GM19099 (cell line): ENCODE measurements around the gene SMIM8.

Experiments
- POLR2A ChIP-seq: IDR thresholded peaks from 3 replicates; pipeline ENCODE4 v1.6.1; 2011; ENCODE audit warnings: low read depth; ENCODE audit not compliant: insufficient read length; ENCODE audit errors: extremely low read depth

SMIM8 gene

GRCh38 chr6:87322304-87323212 lies at the start of gene SMIM8:
Gene SMIM8 (plus strand): TSS chr6:87322588. CDS start chr6:87337032, 14,444 bp downstream.
- peak; percentile 83 for TF ChIP-seq POLR2A

GRCh38 chr6:87274660-87275274 lies 47.6 kb upstream of the SMIM8 start:
- no peak for TF ChIP-seq POLR2A

- TF ChIP-seq POLR2A = no peak
These were observed 45.8 kb upstream of the SMIM8 start for GRCh38 chr6:87276624-87277023.

DNA sequence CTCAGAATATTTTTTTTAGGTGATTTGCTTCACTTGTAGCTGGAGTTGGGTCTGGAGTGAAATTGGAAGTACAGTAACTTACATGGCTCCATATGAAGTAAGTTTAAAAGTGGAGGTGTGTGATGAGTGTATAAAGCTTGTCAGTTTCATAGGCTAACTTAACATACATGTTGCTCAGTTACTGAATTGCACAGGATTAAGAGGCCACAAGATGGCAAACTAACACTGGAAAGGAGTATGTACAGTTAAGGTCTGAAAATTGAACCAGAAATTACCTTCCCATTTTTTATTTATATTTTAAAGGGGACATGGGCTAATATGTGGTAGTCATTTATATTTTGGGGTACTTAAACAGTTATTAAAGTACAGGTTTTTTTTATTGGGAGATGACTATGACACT lies 45.3 kb upstream of the SMIM8 start:
- no peak for TF ChIP-seq POLR2A

- no peak for TF ChIP-seq POLR2A
These were observed 43.2 kb upstream of the SMIM8 start for GRCh38 chr6:87279196-87279595.

- no peak for TF ChIP-seq POLR2A
These were observed 41.0 kb upstream of the SMIM8 start for GRCh38 chr6:87281426-87281825.

- no peak for TF ChIP-seq POLR2A
These were observed 39.6 kb upstream of the SMIM8 start for GRCh38 chr6:87282743-87283142.

DNA sequence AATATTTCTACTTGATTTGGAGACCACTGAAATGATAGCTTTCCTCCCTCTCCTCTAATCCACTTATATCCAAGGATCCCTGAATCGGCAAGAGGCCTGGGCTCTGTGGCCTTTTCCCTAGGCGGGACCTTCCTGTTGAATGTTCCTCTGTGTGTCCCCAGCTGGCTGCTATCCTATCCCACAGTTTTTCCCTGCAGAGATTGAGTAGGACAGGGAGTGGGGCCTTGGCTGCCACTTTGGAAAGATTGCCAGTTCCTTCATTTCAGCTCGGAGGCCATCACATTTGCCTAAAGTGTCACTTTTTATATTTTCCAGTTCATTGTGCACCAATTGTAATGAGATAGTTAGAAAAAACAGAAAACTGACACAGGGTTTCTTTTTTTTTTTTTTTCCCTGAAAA lies 38.9 kb upstream of the SMIM8 start:
- TF ChIP-seq POLR2A = no peak

- no peak for TF ChIP-seq POLR2A
These were observed 35.1 kb upstream of the SMIM8 start for GRCh38 chr6:87287251-87287650.

- TF ChIP-seq POLR2A = no peak
These were observed 32.8 kb upstream of the SMIM8 start for GRCh38 chr6:87289571-87289970.

DNA sequence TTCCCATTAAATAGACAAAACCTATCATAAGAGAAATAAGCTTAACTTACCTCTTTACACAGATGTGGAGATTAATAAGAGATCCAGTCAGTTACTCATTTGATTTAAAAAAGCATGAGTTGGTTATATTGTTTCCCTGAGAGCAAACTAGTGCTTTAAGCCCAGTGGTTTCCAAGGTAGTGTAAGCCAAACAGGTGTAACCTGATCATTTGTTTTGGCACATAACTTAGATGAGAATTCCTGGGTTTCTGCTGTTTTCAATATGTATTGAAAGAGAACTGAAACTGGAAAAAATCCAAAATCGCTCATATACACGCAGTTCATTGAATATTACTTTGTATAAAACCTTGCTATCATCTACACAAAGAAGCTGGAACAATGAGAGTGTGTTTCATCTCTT lies 30.5 kb upstream of the SMIM8 start:
- TF ChIP-seq POLR2A = no peak

DNA sequence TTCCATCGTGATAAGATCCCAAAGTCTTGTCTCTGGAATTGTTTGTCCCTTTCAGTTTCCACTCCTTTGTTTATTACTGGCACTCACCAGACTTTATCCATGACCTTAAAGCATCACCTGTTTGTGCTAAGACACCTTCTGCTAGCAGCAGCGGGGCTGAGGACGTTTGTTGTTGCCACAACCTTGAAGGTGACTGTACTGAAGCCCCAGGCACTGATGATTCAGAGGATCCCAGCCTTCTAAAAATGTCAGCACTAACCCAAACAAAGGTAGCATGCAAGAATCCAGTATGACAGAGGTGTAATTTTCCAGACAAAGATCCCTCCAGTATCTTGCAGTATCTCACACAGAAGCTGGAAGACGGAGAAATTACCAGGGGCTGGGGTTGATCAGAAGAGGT lies 28.9 kb upstream of the SMIM8 start:
- TF ChIP-seq POLR2A = no peak

DNA sequence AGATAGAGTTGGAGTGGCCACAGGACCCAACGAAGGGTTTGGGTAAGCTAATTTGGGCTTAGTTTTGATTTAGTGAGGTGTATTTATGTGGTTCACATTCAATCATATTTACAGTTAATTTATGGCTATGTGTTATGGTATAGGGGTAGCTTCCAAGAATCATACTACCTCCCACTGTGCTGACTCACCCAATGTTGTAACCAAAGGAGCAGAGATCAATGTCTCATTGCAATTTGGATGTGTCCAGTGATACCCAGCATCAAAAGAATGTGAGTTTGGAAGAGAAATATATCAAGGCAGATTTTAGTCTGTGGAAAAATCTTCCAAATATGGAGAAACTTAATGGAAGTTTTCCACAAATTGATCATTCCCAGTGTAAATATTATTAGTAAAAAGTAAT lies 25.3 kb upstream of the SMIM8 start:
- no peak for TF ChIP-seq POLR2A

GRCh38 chr6:87308970-87309369 lies 13.4 kb upstream of the SMIM8 start:
- TF ChIP-seq POLR2A = no peak

- no peak for TF ChIP-seq POLR2A
These were observed 9.5 kb upstream of the SMIM8 start for GRCh38 chr6:87312860-87313259.

- no peak for TF ChIP-seq POLR2A
These were observed 7.3 kb upstream of the SMIM8 start for GRCh38 chr6:87315071-87315470.

DNA sequence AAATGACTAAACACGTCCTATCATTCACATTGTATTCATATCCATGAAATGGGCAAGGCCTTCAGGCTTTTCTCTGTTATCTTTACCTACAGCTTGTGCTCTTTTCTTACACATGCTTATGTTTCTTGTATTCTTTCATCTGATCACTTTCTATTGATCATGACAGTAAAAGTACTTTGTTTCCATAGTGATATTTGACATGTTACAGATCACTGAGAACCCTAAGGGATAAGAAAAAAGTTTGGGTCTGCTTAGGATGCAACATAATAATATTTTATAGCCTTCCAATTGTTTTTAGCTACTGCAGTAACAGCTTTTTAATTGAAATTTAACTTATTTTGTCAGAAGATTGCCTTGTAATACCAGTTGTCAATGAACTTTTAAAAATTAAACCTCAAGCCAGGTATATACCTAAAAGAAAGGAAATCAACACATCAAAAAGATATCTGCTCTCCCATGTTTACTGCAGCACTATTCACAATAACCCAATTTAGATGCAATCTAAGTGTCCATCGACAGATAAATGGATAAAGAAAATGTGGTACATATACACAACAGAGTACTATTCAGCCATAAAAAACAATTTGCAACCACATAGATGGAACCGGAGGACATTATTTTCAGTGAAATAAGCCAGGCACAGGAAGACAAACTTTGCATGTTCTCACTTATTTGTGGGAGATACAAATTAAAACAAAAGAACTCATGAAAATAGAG lies 3.0 kb upstream of the SMIM8 start:
- no peak for TF ChIP-seq POLR2A

- no peak for TF ChIP-seq POLR2A
These were observed 8.6 kb downstream of the SMIM8 start for GRCh38 chr6:87330961-87331360.
